NCI-H1417 (cell line): ENCODE measurements around the gene KIF5B.

Source experiments
- DNase-seq, 3 experiments: peaks; one replicate each; lab custom pipeline; 2025; lab: John Stamatoyannopoulos, UW

Gene KIF5B

GRCh38 chr10:31961277-31962074 is 94.7 kb downstream of the KIF5B start:
- peak; percentile 4 to 78 (median 53) for DNase-seq

- no peak for DNase-seq
These were observed 96.6 kb downstream of the KIF5B start for GRCh38 chr10:31959461-31960173.
